HEK293T (cell line): ENCODE data around the gene DCUN1D2.

Source experiments
- CTCF ChIA-PET: fragments of 350-600 bp; formaldehyde crosslinking; extraction: SDS; loops from one replicate; lab custom pipeline; 2021; ENCODE audit warnings: antibody characterized with exemption, inconsistent platforms; lab: Yijun Ruan, JAX
- POLR2A ChIA-PET: fragments of 350-600 bp; formaldehyde crosslinking; extraction: SDS; loops from one replicate; lab custom pipeline; 2020; ENCODE audit warnings: antibody characterized with exemption, inconsistent platforms; lab: Yijun Ruan, JAX
- DNase-seq: peaks from one replicate; pipeline ENCODE4 v3.0.0; 2012; ENCODE audit warnings: mixed read lengths; ENCODE audit errors: extremely low spot score
- ARNT ChIP-seq: fragments of 450-650 bp; IDR thresholded peaks from 2 replicates; pipeline ENCODE4 v1.6.1; 2017; ENCODE audit warnings: mild to moderate bottlenecking
- BHLHE40 ChIP-seq: fragments of 450-650 bp; IDR thresholded peaks from 2 replicates; pipeline ENCODE4 v1.6.1; 2016; ENCODE audit warnings: mild to moderate bottlenecking, moderate library complexity, borderline replicate concordance
- CTBP1 ChIP-seq: fragments of 450-650 bp; IDR thresholded peaks from 2 replicates; pipeline ENCODE4 v1.6.1; 2016; ENCODE audit warnings: borderline replicate concordance
- ELF4 ChIP-seq: fragments of 450-650 bp; IDR thresholded peaks from 2 replicates; pipeline ENCODE4 v1.6.1; 2017; ENCODE audit warnings: antibody characterized with exemption
- FOXA1 ChIP-seq: fragments of 450-650 bp; IDR thresholded peaks from 2 replicates; pipeline ENCODE4 v1.6.1; 2016; ENCODE audit warnings: mild to moderate bottlenecking
- FOXK2 ChIP-seq: fragments of 450-650 bp; IDR thresholded peaks from 2 replicates; pipeline ENCODE4 v1.6.1; 2016; ENCODE audit warnings: mild to moderate bottlenecking
- FOXM1 ChIP-seq: fragments of 450-650 bp; IDR thresholded peaks from 2 replicates; pipeline ENCODE4 v1.6.1; 2017; ENCODE audit warnings: mild to moderate bottlenecking, borderline replicate concordance
- HDGF ChIP-seq: fragments of 450-650 bp; IDR thresholded peaks from 2 replicates; pipeline ENCODE4 v1.6.1; 2017; ENCODE audit warnings: antibody characterized with exemption, borderline replicate concordance
- L3MBTL2 ChIP-seq: fragments of 450-650 bp; conservative IDR thresholded peaks from 2 replicates; pipeline ENCODE4 v1.6.1; 2016; ENCODE audit warnings: mild to moderate bottlenecking
- LEF1 ChIP-seq: fragments of 450-650 bp; IDR thresholded peaks from 2 replicates; pipeline ENCODE4 v1.6.1; 2017; ENCODE audit warnings: mild to moderate bottlenecking, borderline replicate concordance
- NFRKB ChIP-seq: fragments of 450-650 bp; IDR thresholded peaks from 2 replicates; pipeline ENCODE4 v1.6.1; 2016; ENCODE audit warnings: mild to moderate bottlenecking, moderate library complexity
- SP1 ChIP-seq: fragments of 450-650 bp; IDR thresholded peaks from 2 replicates; pipeline ENCODE4 v1.6.1; 2017
- SUZ12 ChIP-seq: fragments of 450-650 bp; IDR thresholded peaks from 2 replicates; pipeline ENCODE4 v1.6.1; 2016; ENCODE audit warnings: mild to moderate bottlenecking
- TARDBP ChIP-seq: fragments of 450-650 bp; IDR thresholded peaks from 2 replicates; pipeline ENCODE4 v1.6.1; 2016
- ZNF384 ChIP-seq: fragments of 450-650 bp; IDR thresholded peaks from 2 replicates; pipeline ENCODE4 v1.6.1; 2016
- TF ChIP-seq, protein P1 (sequence below): fragments of 450-650 bp; IDR thresholded peaks from 2 replicates; pipeline ENCODE4 v1.6.1; 2016

DCUN1D2 gene

GRCh38 chr13:113420833-113421600 lies 69.5 kb downstream of the DCUN1D2 start:
- ChIA-PET POLR2A (no interaction called here), CTCF (no interaction called here)
- DNase-seq, result no peak
- no peak for TF ChIP-seq ARNT
- TF ChIP-seq LEF1, result no peak
- no peak for TF ChIP-seq NFRKB
- no peak for TF ChIP-seq L3MBTL2
- no peak for TF ChIP-seq FOXK2
- no peak for TF ChIP-seq SUZ12
- TF ChIP-seq ZNF384, result no peak
- TF ChIP-seq FOXA1, result no peak
- TF ChIP-seq ELF4, result no peak
- no peak for TF ChIP-seq HDGF
- TF ChIP-seq TARDBP, result no peak
- TF ChIP-seq FOXM1, result no peak
- TF ChIP-seq SP1, result no peak

DNA sequence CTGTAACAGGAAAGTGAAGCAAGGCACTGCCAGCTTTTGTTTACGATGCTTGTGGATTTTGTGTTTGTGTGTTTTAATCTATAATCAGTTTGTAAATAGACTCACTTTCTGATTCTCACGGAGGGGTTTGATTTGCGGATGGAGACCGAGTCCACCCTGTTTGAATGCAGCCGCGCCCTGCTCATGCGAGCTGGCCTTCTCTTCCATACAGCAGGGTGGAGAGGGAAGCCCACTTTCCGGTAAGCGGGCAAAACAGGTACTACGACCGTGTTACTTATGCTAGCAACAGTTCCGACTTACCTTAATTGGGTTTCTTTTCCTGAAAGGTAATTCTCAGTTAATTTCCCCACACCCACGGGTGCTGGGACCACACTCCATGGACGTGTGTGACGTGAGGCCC lies 70.3 kb downstream of the DCUN1D2 start:
- CTCF ChIA-PET, result no interaction called here
- DNase-seq, result no peak
- TF ChIP-seq BHLHE40, result no peak
- no peak for TF ChIP-seq SUZ12
- TF ChIP-seq ZNF384, result no peak
- TF ChIP-seq SP1, result no peak
- no peak for TF ChIP-seq ELF4
- TF ChIP-seq FOXK2, result no peak
- TF ChIP-seq HDGF, result no peak
- TF ChIP-seq FOXA1, result no peak
- POLR2A ChIA-PET, result no interaction called here

GRCh38 chr13:113419531-113420193 lies 70.8 kb downstream of the DCUN1D2 start:
- no peak for TF ChIP-seq HDGF
- TF ChIP-seq SUZ12, result no peak
- no peak for TF ChIP-seq SP1
- POLR2A ChIA-PET, result no interaction called here

DNA sequence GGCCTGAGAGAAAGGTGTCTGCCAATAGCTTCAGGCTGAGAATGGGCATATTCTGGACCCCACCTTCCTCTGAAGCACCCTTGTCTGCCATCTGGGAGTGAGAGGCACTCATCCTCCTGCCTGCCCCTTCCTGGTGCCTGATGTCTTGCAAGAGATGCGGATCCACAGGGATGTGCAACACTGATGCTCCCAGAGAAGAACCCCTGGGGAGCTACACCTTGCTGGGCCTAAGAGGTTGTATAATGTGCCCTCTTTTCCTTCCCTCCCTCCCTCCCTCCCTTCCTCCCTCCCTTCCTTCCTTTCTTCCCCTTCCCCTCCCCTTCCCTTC lies 71.8 kb downstream of the DCUN1D2 start:
- ChIA-PET POLR2A (no interaction called here), CTCF (no interaction called here)
- DNase-seq, result no peak
- TF ChIP-seq, protein P1, sequence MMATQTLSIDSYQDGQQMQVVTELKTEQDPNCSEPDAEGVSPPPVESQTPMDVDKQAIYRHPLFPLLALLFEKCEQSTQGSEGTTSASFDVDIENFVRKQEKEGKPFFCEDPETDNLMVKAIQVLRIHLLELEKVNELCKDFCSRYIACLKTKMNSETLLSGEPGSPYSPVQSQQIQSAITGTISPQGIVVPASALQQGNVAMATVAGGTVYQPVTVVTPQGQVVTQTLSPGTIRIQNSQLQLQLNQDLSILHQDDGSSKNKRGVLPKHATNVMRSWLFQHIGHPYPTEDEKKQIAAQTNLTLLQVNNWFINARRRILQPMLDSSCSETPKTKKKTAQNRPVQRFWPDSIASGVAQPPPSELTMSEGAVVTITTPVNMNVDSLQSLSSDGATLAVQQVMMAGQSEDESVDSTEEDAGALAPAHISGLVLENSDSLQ, result no peak
- TF ChIP-seq LEF1 (no peak), TARDBP (no peak)

More at GRCh38 chr13:113419531-113420193, 70.8 kb downstream of the DCUN1D2 start:
- CTCF ChIA-PET, result no interaction called here
- no peak for DNase-seq

DNA sequence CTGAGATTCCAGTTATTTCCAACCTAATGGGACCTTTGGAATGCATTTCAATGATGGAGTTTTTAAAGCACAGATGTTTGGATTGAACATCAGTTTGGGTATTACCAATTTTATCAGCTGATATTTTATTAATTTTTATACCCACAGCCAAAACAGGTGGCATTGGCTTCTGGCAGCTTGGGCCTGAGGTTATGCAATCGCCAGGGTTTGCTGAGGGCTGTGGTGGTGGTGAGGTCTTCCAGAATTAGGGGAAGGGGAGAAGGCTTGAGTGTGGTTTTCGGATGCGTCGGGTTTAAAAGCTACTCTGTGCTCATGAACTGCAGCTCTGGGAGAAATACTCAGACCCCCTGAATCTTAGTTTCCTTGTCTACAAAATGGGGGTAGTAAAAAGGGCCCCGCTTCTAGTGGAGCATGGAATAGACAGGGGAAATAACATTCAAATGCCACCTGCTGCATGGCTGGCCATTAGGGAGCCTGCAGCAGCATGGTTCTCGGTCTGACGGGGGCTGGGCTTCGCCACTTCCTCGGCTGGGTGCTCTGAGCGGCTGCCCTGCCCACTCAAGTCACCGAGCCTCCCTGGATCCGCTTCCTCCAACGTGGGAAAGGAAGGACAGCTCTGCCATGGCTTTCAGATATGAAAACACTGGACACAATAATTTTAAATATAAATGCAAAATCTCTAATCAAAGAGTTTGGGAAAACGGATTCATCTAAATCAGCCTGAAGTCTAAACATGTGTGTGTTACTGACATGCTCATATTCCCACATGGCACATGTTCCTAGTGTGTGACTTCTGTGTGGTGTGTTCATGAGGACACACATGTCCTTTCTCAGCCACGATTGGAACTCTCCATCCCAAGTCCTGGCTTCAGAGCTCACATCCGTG lies 72.4 kb downstream of the DCUN1D2 start:
- TF ChIP-seq HDGF (no peak), FOXA1 (no peak), BHLHE40 (no peak), NFRKB (no peak), ZNF384 (no peak), TARDBP (no peak), FOXM1 (no peak), CTBP1 (no peak)
- TF ChIP-seq, protein P1, result no peak
- DNase-seq, result no peak
- ChIA-PET CTCF (no interaction called here), POLR2A (no interaction called here)

- no peak for DNase-seq
- POLR2A ChIA-PET, result interaction anchor here (1.0 kb wide), 1 partner anchor 15 kb away, joined by 3 read pairs; no protein-coding TSS in a partner anchor
- CTCF ChIA-PET, result interaction anchor here (1.6 kb wide), 1 partner anchor 23 kb away, joined by 4 read pairs; no protein-coding TSS in a partner anchor
- no peak for TF ChIP-seq ZNF384
- TF ChIP-seq CTBP1, result no peak
- no peak for TF ChIP-seq HDGF
- TF ChIP-seq TARDBP, result no peak
Measured at GRCh38 chr13:113417008-113417751, 73.3 kb downstream of the DCUN1D2 start.

DNA sequence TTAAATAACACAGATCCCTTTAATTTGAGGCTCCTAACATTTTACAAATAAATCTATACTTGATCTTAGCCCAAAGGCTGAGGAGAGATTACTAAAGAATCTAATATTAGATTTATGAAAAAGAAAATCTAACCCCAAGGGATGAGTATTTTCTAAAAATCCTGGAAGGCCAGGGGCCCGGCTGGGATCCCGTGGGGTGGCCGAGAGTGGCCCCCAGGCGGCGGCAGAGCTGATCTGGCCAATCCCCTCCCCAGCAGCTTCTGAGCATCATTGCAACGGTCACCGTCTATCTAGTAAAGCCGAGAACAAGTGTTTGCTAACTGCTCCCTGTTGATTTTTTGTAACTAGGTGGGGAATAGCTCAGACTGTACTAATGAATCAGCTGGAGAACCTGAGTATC lies 74.7 kb downstream of the DCUN1D2 start:
- ChIA-PET CTCF (interaction anchor here (0.5 to 1.6 kb wide), 2 partner anchors 22 to 798 kb away, joined by 3 to 4 read pairs; no protein-coding TSS in a partner anchor), POLR2A (interaction anchor here (1.0 to 1.2 kb wide), 2 partner anchors 9 to 16 kb away, joined by 3 to 5 read pairs; no protein-coding TSS in a partner anchor)
- no peak for TF ChIP-seq FOXM1
- TF ChIP-seq TARDBP, result no peak
- TF ChIP-seq ELF4, result no peak
- TF ChIP-seq, protein P1, result no peak
- no peak for TF ChIP-seq ARNT
- TF ChIP-seq LEF1, result no peak
- no peak for TF ChIP-seq SUZ12
- no peak for TF ChIP-seq SP1
- no peak for TF ChIP-seq BHLHE40
- no peak for DNase-seq
